Lung (tissue), 12 donors: ENCODE measurements around the gene CYP4B1. TPM values are rescaled to one million over a fixed set of nuclear protein-coding genes. Genes with fewer than 3 reads are reported as not detected.

Experiments
- ATAC-seq: fragments of 200-7000 bp; cut with Tn5 transposase; one replicate; pipeline ENCODE4 v1.9.1; 2020; ENCODE audit warnings: moderate number of reproducible peaks; ENCODE audit not compliant: insufficient read depth, low FRiP score
- DNase-seq, 3 donors: peaks; one replicate each; pipeline ENCODE4 v3.0.0-alpha.2; 2013 to 2017
- H3K27ac ChIP-seq, 2 donors: one replicate each; pipeline ENCODE4 v1.5.1; 2013; ENCODE audit warnings: mild to moderate bottlenecking in 2 of 2, moderate library complexity in 2 of 2, control low read depth in 1 of 2, inconsistent platforms in 1 of 2, low read depth in 1 of 2, low read length in 1 of 2
- H3K27me3 ChIP-seq, 3 donors: one replicate each; pipeline ENCODE4 v1.5.1; 2013; ENCODE audit warnings: low read length in 2 of 3; ENCODE audit not compliant: control insufficient read depth in 3 of 3, insufficient read depth in 3 of 3
- H3K36me3 ChIP-seq, 4 donors: one replicate each; pipeline ENCODE4 v1.5.1; 2013; ENCODE audit warnings: low read length in 4 of 4, mild to moderate bottlenecking in 1 of 4, moderate library complexity in 1 of 4; ENCODE audit not compliant: control insufficient read depth in 4 of 4, insufficient read depth in 4 of 4
- H3K4me1 ChIP-seq, 5 donors: one replicate each; pipeline ENCODE4 v1.5.1; 2013; ENCODE audit warnings: low read length in 5 of 5, mild to moderate bottlenecking in 2 of 5, moderate library complexity in 1 of 5; ENCODE audit not compliant: control insufficient read depth in 5 of 5, insufficient read depth in 5 of 5
- H3K4me3 ChIP-seq: one replicate; pipeline ENCODE4 v1.5.1; 2013; ENCODE audit warnings: mild to moderate bottlenecking, control low read depth, moderate library complexity
- H3K9ac ChIP-seq, 2 donors: one replicate each; pipeline ENCODE4 v1.5.1; 2013; ENCODE audit warnings: low read length in 2 of 2, control low read depth in 1 of 2; ENCODE audit not compliant: insufficient read depth in 1 of 2
- H3K9me3 ChIP-seq, 4 donors: one replicate each; pipeline ENCODE4 v1.5.1; 2013; ENCODE audit warnings: low read length in 3 of 4, mild to moderate bottlenecking in 1 of 4, moderate library complexity in 1 of 4; ENCODE audit not compliant: control insufficient read depth in 4 of 4, insufficient read depth in 3 of 4
- WGBS, 2 donors: extraction: QIAGEN DNeasy Blood & Tissue Kit; methylation state at CpG; one replicate each; pipeline ENCODE4 v1.1.7; 2013; 5-methylcytosine and 5-hydroxymethylcytosine counted together
- polyA plus RNA-seq, 2 donors: library from polyadenylated mRNA; stranded (reverse); fragments of 200-250 nt; gene quantifications; one replicate each; pipeline ENCODE4 v1.2.1, GENCODE V29; 2013
- total RNA-seq, 2 donors: library from RNA; depleted of rRNA in 1 of 2; stranded (reverse); fragments of >200 nt in 1 of 2; gene quantifications; one replicate each; pipeline ENCODE4 v1.2.1, GENCODE V29; 2014 to 2021
- TF ChIP-seq, protein P1 (sequence below): IDR thresholded peaks from 2 replicates; pipeline ENCODE4 v1.5.1; 2012; ENCODE audit warnings: mild to moderate bottlenecking; ENCODE audit errors: control extremely low read depth, extremely low read depth
- donor health status: control.
- donor health status: control.
- donor health status: Bipolar disorder and iron deficiency.
- donor health status: healthy.
- donor health status: DM: yes; HTN: yes; CAD: no.

The CYP4B1 gene
- total and polyA plus RNA-seq, 4 donors: 75.7 to 180 (median 157) TPM

DNA sequence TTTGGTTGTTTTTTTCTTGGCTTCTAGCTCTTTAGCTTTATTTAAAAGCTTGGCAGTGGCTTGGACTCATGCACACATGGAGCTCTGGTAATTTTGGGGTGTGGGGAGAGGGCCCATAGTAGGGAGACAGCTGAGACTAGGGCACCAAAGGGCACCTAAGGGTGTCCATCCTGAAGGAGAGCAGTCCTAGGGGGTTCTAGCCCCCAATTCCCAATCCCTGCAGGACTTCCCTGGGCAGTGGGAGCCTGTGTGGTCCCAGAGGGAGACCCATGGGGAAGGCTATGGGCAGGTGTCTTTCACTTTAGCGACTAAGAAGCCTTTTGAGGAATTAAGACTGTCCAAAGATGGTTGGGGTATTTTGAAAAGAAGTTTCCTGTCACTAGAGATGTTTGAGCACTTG, 6.9 kb downstream of the CYP4B1 start:
- ATAC-seq (no peak), DNase-seq (no peak)
- Histone ChIP-seq H3K27me3 (no peaks in the 10 kb centered on the region), H3K9ac (no peak overlapping the region), H3K27ac (peak overlapping the region; percentile 72 to 96), H3K4me3 (no peak overlapping the region), H3K36me3 (no peaks in the 10 kb centered on the region), H3K9me3 (no peaks in the 10 kb centered on the region), H3K4me1 (peaks cover 0 to 30% (median 0%) of the 10 kb centered on the region in 5 donors)
- TF ChIP-seq, protein P1, sequence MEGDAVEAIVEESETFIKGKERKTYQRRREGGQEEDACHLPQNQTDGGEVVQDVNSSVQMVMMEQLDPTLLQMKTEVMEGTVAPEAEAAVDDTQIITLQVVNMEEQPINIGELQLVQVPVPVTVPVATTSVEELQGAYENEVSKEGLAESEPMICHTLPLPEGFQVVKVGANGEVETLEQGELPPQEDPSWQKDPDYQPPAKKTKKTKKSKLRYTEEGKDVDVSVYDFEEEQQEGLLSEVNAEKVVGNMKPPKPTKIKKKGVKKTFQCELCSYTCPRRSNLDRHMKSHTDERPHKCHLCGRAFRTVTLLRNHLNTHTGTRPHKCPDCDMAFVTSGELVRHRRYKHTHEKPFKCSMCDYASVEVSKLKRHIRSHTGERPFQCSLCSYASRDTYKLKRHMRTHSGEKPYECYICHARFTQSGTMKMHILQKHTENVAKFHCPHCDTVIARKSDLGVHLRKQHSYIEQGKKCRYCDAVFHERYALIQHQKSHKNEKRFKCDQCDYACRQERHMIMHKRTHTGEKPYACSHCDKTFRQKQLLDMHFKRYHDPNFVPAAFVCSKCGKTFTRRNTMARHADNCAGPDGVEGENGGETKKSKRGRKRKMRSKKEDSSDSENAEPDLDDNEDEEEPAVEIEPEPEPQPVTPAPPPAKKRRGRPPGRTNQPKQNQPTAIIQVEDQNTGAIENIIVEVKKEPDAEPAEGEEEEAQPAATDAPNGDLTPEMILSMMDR: no peak
- WGBS, 2 donors: 76 to 89% methylated on average over 1 of the region's 1 CpG

DNA sequence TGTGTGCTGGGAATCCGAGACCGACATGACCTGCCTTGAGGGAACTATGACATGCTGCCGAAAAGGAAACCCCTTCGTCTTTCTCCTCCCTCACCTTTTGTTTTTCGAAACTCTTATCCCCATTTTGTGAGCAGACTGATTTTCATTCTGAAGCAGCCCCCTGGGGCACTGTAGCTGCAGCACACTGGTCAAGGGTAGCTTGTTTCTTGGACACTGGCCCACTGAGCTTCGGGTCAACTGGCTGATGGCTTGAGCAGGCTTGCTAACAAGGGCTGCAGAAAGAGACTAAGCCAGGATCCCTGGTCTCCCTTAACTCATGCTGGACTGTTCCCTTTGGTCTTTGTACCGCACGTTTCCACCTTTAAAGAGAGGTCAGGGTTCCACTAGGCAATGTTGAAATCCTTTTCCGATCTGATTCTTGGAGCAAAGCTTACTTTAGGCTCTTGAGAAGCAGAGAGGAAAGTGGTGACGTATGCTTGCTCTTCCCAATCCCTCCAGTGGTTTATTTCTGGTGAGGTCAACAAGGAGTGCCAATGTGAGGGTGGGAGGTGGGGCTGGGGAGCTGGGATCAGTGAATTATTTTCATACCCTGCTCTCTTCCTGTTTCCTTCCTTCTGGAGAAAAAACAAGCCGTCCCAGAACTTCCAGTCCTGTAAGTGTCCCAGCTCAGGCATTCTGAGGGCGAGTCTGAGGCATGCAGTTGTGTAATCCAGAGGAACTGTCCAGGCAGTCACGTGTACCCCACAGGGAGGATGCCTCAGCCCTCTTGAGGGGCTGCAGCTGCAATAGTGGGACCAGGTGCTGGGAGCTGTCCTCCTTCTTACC, 7.6 kb downstream of the CYP4B1 start:
- Histone ChIP-seq H3K9me3 (no peaks in the 10 kb centered on the region), H3K4me1 (peaks cover 0 to 36% (median 0%) of the 10 kb centered on the region in 5 donors), H3K27ac (peak overlapping the region; percentile 72 to 96), H3K27me3 (no peaks in the 10 kb centered on the region), H3K4me3 (no peak overlapping the region), H3K9ac (no peak overlapping the region), H3K36me3 (no peaks in the 10 kb centered on the region)
- TF ChIP-seq, protein P1: no peak
- ATAC-seq (peak; percentile 70), DNase-seq (peak in 2 of 3 donors; percentile 28 to 56)
- WGBS, 2 donors: 36% methylated on average over 13 of the region's 13 CpGs

DNA sequence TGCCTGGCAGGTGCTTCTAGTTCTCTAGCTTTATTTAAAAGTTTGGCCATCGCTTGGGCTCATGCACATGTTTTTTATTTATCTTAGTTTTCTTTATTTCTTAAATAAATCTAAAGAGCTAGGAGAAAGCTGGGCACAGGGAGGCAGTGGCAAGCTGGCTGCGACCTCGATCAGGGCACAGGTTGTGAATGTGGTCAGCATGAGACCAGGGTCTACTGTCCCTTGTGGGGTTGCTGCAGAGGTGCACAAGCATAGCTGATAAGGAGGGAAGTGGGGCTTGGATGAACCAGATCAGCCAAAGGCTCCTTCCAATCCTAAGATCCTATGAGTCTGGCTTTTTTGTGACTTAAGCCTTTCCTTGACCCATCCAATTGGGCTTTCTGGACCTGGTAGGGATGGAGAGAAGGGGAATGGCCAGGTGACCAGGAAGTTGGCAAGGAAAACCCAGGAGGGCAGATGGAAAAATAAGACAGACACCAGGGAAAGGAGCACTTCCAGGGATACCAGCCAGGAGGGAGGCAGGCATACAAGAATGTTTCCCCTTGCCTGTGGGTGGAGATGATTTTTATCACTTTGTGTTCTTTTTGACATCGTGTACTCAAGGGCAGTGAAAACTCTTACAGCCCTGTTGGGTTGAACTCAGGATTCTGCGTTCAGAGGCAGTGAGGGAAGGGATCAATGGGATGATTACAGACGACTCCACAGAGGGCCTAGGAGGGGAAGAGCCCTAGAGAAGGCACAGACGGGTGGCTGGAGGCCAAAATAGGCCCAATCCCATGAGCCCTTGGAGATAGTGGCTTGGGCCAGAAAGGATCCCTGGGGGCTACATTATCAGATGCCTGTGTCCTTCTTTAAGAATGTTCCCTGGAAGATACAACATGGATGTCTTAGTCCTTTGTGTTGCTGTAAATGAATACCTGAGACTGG, 8.5 kb downstream of the CYP4B1 start:
- TF ChIP-seq, protein P1: no peak
- ATAC-seq (no peak), DNase-seq (no peak)
- H3K27me3 ChIP-seq: no peaks in the 10 kb centered on the region
- 61 to 79% methylated on average over 7 of the region's 7 CpGs for WGBS, 2 donors
- H3K9me3 ChIP-seq: no peaks in the 10 kb centered on the region
- H3K36me3 ChIP-seq: no peaks in the 10 kb centered on the region
- peaks cover 0 to 38% (median 0%) of the 10 kb centered on the region in 5 donors for H3K4me1 ChIP-seq
- H3K27ac ChIP-seq: peak overlapping the region; percentile 27 to 96
- no peak overlapping the region for H3K9ac ChIP-seq
- no peak overlapping the region for H3K4me3 ChIP-seq
